ENCODE measurements around the gene HNRNPA3.
"Not testable (repeated sequence)": the region's sequence is repeated elsewhere in the genome, so short reads cannot be mapped to it uniquely, and the experiment has no call there.

Gene HNRNPA3

DNA sequence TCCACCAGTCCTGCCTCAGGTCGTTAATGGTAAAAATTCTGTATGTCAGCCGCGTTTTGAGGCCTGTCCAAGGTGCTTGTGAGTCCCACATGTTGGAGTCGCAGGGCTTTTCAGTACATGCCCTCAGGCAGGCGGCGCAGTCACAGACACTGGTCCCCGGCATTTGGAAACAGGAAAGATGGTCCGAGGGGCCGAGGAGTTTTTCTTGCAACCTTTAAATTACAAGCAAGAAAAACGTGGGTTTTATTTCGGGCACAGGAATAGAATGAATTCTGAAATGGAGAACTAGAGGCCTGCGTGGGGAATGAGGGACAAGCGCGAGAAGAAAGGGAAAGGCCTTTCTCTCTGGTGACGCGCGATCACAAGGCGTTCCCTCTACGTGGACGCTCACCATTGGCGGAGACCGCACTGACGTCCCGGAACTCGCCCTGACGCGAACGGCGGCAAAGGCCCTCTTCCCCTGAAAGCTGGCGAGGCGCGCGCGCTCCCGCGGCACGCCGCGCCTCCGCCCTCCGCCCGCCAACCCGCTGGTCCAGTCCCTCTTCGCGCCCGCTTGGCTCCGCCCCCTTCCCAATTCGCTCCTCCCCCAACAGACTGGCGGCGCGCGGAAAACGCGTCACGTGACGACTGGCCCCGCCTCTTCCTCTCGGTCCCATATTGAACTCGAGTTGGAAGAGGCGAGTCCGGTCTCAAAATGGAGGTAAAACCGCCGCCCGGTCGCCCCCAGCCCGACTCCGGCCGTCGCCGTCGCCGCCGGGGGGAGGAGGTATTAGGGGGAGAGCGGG is at the start of gene HNRNPA3:
Gene HNRNPA3, plus strand, starts transcription at position 689 of the 785 bp plus-strand sequence. Its CDS starts 6 bp downstream, at position 695.
- peak; percentile 99 for DNase-seq

DNA sequence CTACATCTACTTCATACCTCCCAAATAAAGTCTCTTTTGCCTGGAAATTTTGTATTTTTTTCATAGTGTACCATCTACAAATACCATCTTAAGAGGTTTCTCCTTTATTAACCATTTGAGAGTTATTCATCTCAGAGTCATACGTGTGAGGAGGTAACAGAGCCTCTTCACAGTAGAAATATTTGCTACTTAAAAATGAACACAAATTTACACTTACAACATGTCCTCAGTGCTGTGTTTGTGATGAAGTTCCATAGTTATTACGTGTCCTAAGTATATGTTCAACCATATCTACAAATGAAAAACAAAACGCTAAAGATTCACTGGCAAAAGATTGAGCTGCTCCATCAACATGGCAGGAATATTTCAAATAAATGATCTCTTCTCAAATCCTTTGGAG is 48.5 kb upstream of the HNRNPA3 start:
- no peak for DNase-seq

DNA sequence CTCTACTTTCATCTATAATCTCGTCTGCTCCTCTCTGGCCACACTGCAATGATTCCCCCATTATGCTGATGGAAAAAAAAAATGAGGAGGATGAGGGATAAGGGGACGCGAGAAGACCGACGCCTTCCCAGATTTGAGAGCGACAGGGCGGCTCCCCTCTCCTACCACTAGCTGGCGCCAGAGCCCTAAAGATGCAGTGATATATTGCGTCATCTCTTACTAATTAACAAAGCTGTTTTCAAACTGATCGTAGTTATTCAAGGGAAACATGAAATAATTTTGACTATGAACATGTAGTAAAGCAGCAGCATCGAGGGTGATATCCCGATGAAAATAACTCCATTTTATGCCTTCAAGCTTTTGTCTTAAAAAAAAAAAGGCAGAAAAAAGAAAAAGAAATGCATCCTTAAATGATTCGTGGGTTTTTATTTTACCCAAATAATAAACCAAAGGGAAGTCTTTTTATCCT is 48.0 kb upstream of the HNRNPA3 start:
- peak; percentile 65 for DNase-seq

DNA sequence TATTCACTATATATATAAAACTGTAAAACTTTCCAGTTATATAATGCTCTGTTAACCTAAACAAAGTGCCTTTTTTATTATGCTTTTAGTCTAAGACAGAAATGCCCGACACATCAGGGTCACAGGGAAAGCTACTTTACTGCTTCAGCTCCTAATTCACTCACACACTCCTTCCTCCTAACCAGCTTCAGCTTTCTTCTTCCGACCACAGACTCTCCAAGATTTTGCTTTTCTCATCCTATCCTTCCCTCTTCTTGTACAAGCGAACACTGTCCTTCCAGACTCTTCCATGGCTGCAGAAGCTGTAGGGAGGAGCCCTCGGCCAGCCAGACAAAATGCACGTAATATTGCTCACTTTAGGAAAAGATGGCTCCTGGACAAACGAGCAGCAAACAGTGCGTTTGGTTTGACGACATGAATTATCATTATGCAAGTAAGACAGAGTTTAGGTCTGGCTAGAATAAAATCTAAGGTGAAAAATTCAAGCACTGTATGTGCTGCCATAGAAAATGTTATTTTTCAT is 47.5 kb upstream of the HNRNPA3 start:
- no peak for DNase-seq

DNA sequence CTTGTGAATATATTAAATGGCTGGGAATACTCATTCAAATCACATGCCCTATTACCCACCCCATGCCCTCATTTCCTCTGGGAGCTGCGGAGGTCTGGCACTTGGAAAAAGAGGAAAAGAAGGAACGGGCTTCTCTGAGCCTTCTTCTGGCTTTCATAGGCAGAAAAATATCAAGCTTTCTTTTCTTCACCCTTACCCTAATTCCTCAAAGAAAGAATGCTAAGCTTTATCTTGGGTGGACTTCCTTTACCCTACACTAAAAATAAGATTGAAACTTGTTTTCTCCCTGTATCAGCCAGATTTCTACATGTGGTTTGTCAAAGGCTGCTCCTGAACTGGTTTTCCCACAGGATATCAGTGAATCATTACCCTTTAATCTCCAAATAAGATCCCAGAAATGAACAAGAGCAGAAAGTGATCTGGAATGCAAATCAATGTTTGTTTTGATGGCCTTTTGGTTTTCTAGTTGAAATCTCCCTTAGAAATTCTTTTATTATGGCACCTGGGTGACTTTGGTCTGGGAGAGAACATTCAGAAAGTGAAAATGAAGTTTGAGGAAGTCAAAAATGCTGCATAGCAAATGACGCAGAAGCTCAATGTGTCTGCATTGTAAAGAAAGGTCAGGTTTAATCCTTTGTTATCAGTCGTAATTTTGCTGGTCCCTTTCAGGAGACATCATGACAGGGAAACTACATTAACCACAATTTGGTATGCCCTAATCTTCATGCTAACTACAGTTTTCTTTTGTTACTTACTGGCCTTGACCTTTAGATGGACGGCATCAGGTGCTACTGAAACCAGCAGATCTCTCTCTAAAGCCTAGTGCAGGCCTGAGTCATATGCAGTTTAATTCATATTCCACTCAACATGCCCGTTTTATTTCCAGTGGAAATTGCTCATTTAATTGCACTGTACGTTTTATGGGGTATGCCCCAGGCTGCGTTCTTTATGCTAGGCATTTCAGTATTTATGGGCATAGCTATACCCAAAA is 46.6 kb upstream of the HNRNPA3 start:
- no peak for DNase-seq

DNA sequence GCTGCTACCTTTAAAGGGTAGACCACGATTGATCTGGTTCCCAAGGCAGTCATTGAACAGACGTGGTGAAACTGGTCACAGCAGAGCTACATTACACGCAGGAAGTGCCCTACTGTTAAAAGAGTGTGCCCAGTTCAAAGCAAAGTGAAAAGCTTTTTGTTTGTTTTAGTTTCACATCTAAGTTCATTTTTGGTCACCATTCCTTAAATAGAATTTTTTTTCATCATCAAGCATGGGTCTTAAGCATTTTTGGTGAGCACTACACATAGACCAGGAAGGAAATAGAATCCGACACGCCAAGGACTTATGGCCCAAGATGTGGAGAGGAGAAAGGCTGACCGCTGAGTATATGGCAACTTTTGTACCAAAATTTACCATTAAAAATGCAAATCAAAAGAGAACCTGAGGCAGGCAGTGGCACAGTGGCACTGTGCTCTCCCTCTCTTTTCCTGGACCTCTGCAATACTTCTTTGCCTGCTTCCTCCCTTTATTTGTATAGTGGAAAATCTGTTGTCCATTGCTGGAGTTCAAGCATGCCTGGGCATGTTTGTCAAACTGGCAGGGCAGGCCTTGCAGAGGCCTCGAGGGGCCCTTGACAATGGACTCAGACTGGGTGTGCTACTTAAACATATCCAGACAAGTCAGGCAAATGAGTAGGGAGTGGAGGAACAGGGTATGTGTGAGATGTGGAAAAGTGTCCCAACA is 42.6 kb upstream of the HNRNPA3 start:
- DNase-seq: peak; percentile 48

DNA sequence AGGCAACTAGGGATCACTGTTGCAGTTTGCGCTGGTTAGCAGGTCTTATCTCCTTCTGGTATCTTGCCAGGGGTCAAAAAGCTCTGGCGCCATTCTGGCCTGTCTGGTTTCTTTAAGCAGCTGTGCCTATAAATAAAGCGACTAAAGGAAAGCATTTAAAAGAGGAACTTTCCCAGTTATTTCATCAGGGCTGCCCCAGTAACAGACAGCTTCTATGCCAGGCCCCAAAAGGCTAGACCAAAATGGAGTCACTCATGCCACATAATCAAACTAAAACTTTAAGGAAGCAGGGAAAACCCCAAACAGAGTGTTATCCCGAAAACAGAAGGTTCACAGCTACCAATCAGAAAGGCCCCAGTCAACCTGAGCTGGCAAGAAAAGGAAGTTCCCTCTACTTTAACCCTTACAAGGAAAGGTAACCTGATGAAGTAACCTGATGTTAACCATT is 41.2 kb upstream of the HNRNPA3 start:
- no peak for DNase-seq

DNA sequence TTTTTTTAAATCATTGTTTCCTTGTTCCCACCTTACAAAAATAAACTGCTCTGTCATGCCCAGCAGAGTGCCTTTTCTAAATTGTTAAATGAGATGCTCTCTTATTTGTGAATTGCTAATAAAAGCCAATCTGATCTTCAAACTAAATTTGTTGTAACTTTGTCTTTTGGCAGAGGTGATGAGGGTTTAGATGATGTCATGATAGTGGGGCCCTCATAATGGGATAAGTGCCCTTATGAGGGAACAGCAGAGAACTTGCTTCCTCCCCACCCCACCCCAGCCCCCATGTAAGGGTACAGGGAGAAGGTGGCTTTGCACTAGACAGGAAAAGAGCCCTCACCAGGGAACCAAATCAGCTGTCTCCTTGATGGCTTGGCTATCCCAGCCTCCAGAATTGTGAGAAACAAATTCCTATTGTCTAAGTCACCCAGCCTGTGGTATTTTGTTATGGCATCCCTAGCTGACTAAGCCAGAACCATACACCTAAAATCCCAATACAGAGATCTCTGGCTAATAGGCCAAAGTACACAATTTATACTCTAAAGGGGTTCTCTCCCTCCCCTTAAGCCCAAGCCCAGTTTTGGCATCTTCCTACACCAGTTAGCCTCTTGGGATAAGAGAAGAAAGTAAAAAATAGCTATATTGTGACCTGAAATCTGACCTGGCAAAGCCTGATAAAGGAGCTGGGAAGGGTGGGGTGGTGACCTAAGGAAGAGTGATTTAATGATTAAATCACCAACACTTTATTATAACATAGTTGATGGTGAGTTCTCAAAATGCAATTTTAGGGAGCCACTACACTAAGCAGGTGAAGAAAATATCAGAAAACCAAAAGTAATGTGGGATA is 40.3 kb upstream of the HNRNPA3 start:
- no peak for DNase-seq

DNA sequence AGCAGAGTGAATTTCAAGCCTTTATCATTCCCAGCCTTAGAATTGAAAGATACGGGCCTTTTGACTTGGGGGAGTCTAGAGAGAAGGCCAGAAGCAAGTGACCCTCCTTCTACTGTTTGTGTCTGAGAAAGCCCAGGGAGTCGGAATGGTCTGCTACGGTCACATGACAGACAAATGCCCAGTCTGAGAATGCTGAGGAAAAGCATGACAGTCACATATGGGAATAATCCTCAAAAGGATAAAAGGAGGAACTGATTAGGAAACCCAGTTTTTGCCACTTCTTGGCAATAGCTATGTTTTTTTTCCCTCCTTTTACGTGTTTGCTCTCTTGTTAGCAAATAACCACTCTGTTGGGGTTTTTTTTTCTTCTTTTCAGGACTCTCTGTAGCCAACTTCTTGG is 38.1 kb upstream of the HNRNPA3 start:
- DNase-seq: no peak

DNA sequence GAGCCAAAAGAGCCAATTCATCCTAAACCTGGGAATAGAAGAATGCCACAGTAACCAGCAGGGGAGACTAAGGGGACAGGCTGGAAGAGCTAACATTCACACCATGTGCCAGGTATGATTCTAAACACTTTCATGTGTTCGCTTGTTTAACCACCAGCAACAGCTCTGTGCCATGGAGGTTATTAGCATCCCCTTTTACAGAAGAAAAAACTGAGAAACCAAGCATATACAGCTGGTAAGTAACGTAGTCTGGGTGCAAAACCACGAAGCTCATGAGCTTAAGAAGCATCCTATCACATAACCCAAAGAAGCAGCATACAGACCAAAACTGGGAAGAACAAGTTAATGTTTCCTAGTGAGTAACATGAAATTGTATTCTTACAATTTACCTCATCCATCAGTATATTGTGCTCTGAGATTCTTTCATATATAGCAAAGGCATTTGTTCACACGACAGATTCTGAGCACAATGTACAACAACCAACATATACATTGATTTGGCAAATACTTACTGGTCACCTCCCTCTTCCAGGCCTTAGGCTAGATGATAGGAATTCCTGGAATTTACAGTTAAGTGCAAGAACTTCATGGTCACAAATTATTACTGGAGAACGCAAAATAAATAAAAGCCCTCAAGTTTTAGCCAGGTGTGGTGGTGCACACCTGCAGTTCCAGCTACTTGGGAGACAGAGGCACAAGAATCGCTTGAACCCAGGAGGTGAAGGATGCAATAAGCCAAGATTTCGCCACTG is 36.5 kb upstream of the HNRNPA3 start:
- DNase-seq: no peak

DNA sequence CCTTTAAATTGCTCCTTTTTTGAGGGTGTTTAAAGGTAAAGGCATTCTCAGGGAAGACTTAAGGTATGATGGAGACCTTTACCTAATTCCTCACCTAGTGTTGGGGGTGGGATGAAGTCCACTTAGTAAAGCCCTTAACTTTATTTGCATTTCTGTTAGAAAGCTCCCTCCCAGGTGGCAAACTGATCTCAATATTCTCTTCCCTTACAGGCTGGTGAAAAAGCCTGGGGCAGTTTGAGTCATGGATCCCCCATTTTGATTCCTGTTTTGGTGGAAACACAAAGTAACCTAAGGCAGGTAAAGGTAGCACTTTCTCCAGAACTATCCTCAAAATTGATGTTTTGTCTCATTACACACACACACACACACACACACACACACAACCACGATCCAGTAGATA is 33.8 kb upstream of the HNRNPA3 start:
- DNase-seq: no peak

DNA sequence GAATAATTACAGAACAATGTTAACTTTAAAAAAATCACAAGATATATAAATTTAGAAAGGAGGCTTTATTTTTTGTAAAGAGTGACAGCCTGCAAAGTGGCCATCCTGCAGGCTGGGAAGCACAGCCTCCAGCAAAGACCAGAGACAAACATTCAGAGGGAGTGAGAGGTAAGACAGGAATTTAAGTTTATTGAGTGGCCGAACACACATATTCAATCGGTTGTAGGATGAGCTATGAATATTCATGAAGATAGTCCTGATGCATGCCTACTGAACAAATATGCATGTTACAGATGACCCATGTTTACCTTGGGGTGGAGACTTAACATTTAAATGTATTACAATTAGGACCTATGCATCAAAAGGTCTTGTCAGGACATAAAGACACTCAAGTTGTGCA is 33.4 kb upstream of the HNRNPA3 start:
- no peak for DNase-seq

DNA sequence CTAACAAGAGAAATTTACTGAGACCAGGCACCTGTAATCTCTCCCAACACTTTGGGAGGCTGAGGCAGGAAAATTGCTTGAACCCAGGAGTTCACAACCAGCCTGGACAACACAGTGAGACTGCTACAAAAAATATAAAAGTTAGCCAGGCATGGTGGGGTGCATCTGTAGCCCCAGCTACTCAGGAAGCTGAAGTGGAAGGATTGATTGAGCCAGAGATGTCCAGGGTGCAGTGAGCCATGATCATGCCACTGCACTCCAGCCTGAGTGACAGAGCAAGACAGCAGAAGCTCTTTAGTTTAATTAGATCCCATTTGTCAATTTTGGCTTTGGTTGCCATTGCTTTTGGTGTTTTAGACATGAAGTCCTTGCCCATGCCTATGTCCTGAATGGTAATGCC is 32.9 kb upstream of the HNRNPA3 start:
- not testable (repeated sequence) for DNase-seq

DNA sequence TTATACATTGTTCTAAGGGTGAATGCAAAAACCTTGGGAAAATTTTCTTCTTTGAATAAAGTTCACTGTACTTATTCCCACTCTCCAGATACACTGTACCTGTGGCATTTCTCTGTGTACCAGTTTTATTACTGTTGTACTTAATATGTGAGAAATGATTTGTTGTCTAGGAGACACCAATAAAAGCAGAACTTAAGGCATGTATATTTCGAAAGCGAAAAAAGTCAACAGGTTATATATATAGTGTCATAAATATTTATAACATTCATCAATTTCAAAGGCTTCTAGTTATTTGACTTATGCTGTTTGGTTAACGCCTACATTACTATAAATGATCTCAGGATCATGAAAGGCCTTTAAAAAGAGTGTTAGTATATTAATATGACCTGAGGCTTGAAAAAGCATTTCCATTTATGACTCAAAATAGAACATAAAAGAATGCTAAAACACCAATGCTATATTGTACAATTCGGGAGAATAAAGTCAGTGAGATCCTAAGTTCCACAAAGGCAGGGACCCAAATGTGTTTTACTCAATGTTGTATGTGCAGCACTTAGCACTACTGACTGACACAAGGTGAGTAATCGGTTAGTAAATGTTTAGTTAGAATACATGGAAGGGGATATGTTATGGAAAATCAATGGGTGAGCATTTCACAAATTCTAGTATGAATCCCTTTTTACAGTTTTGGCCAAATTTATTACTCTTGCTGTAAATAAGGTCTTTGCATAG is 32.2 kb upstream of the HNRNPA3 start:
- no peak for DNase-seq

DNA sequence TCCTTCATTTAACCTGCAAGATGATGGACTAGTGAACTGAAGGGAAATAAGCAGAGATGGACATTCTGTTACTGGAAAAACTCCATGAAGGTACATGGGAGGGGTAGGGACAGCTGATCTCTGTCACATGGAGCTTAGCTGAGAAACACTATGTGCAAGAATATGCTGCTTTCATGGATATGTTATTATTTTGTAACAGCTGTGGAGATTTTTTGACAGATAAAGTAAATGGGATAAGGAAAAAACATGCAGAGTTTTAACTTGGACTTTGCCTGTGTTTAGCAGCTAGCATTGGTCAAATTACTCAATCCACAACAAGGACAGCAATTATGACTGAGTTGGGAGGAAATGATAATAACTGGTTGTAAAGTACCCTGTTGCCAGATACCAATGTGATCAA is 28.7 kb upstream of the HNRNPA3 start:
- DNase-seq: no peak

DNA sequence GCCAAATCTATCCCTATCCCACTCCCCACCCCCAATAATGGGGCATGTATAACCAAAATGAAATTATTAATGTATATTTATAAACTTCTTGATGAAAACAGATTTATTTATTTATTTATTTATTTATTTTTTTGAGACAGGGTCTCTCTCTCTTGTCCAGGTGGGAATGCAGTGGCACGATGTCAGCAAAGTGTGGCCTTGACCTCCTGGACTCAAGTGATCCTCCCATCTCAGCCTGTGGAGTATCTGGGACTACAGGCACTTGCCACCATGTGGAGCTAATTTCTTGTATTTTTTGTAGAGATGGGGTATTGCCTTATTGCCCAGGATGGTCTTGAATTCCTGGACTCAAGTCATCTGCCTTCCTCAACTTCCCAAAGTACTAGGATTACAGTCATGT is 28.0 kb upstream of the HNRNPA3 start:
- DNase-seq: no peak

DNA sequence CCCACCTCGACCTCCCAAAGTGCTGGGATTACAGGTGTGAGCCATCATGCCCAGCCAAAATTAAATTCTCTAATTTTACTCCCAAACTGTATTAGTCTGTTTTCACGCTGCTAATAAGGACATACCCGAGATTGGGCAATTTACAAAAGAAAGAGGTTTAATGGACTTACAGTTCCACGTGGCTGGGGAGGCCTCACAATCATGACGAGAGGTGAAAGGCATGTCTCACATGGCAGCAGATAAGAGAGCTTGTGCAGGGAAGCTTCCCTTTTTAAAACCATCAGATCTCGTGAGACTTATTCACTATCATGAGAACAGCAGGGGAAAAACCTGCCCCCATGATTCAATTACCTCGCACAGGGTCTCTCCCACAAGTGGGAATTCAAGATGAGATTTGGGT is 26.6 kb upstream of the HNRNPA3 start:
- DNase-seq: not testable (repeated sequence)

DNA sequence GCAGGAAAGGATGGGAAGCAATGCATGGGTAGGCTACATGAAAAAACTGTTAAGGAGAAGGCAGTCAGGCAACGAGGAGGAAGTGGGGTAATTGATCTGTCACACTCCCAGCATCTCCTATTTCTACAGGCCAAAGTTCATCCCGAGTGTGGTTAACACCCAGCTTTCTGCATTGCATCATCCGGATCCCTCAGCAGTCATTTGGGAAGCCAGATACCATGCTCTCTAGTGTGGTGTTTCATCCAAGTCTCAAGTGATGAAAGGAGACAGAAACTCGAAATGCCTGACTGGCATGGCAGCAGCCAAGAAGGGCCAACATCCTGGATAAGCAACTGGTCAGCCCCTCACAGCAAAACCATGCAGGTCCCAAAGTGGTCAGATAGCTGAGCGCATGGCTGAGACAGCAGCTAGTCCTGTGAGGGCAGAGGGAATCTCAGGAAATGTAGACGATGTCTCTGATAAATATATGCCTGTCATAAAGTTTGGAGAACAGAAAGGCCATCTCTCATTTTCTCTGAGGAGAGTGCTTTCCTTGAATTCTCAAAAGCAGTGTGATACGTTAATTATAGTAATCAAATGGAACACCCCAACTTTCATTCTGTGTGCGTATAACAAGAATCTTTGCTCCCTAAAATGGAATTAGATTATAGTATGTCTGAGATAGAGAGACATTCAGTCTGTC is 24.8 kb upstream of the HNRNPA3 start:
- DNase-seq: no peak
